Ishikawa (cell line): Measurements from ENCODE around the gene MARCKS.
A peak's percentile ranks its signal among the peaks of the same experiment; 100 is the strongest.

Experiments used
- CEBPB ChIP-seq: IDR thresholded peaks from 2 replicates; pipeline ENCODE4 v1.6.1; 2012
- CREB1 ChIP-seq: IDR thresholded peaks from 2 replicates; pipeline ENCODE4 v1.6.1; 2012; ENCODE audit warnings: low read depth
- EGR1 ChIP-seq: IDR thresholded peaks from 2 replicates; pipeline ENCODE4 v1.6.1; 2012
- EP300 ChIP-seq: IDR thresholded peaks from 2 replicates; pipeline ENCODE4 v1.6.1; 2012; ENCODE audit warnings: borderline replicate concordance
- FOXM1 ChIP-seq: IDR thresholded peaks from 2 replicates; pipeline ENCODE4 v1.6.1; 2012; ENCODE audit warnings: low read depth, borderline replicate concordance
- MAX ChIP-seq: IDR thresholded peaks from 2 replicates; pipeline ENCODE4 v1.6.1; 2012
- NFIC ChIP-seq: IDR thresholded peaks from 2 replicates; pipeline ENCODE4 v1.6.1; 2012
- RAD21 ChIP-seq: IDR thresholded peaks from 2 replicates; pipeline ENCODE4 v1.6.1; 2012; ENCODE audit warnings: low read depth
- REST ChIP-seq: IDR thresholded peaks from 2 replicates; pipeline ENCODE4 v1.6.1; 2012; ENCODE audit warnings: low read depth, mild to moderate bottlenecking
- TAF1 ChIP-seq: IDR thresholded peaks from 2 replicates; pipeline ENCODE4 v1.6.1; 2012; ENCODE audit warnings: low read depth, mild to moderate bottlenecking
- TCF12 ChIP-seq: IDR thresholded peaks from 2 replicates; pipeline ENCODE4 v1.6.1; 2012; ENCODE audit warnings: low read depth
- TEAD4 ChIP-seq: IDR thresholded peaks from 2 replicates; pipeline ENCODE4 v1.6.1; 2012
- USF1 ChIP-seq: IDR thresholded peaks from 2 replicates; pipeline ENCODE4 v1.6.1; 2012
- YY1 ChIP-seq: IDR thresholded peaks from 2 replicates; pipeline ENCODE4 v1.6.1; 2012; ENCODE audit warnings: low read depth
- ZBTB7A ChIP-seq: IDR thresholded peaks from 2 replicates; pipeline ENCODE4 v1.6.1; 2012; ENCODE audit warnings: low read depth

The MARCKS gene

GRCh38 chr6:113856625-113857555, at the start of gene MARCKS:
Gene MARCKS, plus strand, starts transcription at chr6:113857345. Its CDS starts 401 bp downstream, at chr6:113857746.
- TF ChIP-seq CREB1 = peak; percentile 53; the same call in 1 of the 2 replicates
- TF ChIP-seq RAD21 = no peak
- peak; percentile 41 for TF ChIP-seq YY1
- TF ChIP-seq REST = no peak
- peak; percentile 13; the same call in 1 of the 2 replicates for TF ChIP-seq TEAD4
- TF ChIP-seq TCF12 = no peak; the same call in 1 of the 2 replicates
- 0 out of 2 replicates have a peak, but pooled peaks have one; percentile 34 for TF ChIP-seq ZBTB7A
- no peak for TF ChIP-seq EP300
- TF ChIP-seq MAX = peak; percentile 29; the same call in 1 of the 2 replicates
- TF ChIP-seq CEBPB = no peak
- no peak for TF ChIP-seq NFIC
- peak; percentile 55 for TF ChIP-seq EGR1
- peak; percentile 69; the same call in 1 of the 2 replicates for TF ChIP-seq TAF1
- TF ChIP-seq FOXM1 = peak; percentile 72
- TF ChIP-seq USF1 = no peak

GRCh38 chr6:113809826-113810225, 47.3 kb upstream of the MARCKS start:
- TF ChIP-seq TCF12 (no peak), EGR1 (no peak), FOXM1 (no peak), TEAD4 (no peak), USF1 (no peak), TAF1 (no peak), REST (no peak), RAD21 (no peak), MAX (no peak), NFIC (no peak), CEBPB (no peak), EP300 (no peak), ZBTB7A (no peak)

GRCh38 chr6:113813142-113813541, 44.0 kb upstream of the MARCKS start:
- TF ChIP-seq NFIC (no peak), MAX (no peak), TEAD4 (no peak), ZBTB7A (no peak), REST (no peak)

- no peak for TF ChIP-seq YY1
- TF ChIP-seq REST = no peak
- no peak for TF ChIP-seq MAX
- TF ChIP-seq NFIC = no peak
- no peak for TF ChIP-seq ZBTB7A
- TF ChIP-seq TAF1 = no peak
- TF ChIP-seq TEAD4 = no peak
Measured at GRCh38 chr6:113818578-113818977, 38.6 kb upstream of the MARCKS start.
